H9 (cell line): ENCODE measurements around the gene WDR91. TPM values are rescaled to one million over a fixed set of nuclear protein-coding genes. Genes with fewer than 3 reads are reported as not detected.

Experiments used
- DNase-seq: peaks from one replicate; pipeline ENCODE4 v3.0.0-alpha.2; 2017
- H2AFZ ChIP-seq: one replicate; pipeline ENCODE4 v1.6.1; 2013; ENCODE audit warnings: mild to moderate bottlenecking, low read length, control low read depth, moderate library complexity
- H2AK5ac ChIP-seq: 2 replicates; pipeline ENCODE4 v1.6.1; 2013; ENCODE audit warnings: low read length, control low read depth, mixed read lengths; ENCODE audit not compliant: insufficient read length
- H2BK120ac ChIP-seq: one replicate; pipeline ENCODE4 v1.6.1; 2013; ENCODE audit warnings: low read depth, mild to moderate bottlenecking, low read length, control low read depth, inconsistent platforms; ENCODE audit not compliant: poor library complexity, severe bottlenecking
- H2BK12ac ChIP-seq: 2 replicates; pipeline ENCODE4 v1.6.1; 2013; ENCODE audit warnings: low read length, control low read depth, mixed read lengths, low read depth; ENCODE audit not compliant: insufficient read length
- H2BK15ac ChIP-seq: 2 replicates; pipeline ENCODE4 v1.6.1; 2013; ENCODE audit warnings: low read depth, low read length, control low read depth
- H2BK20ac ChIP-seq: one replicate; pipeline ENCODE4 v1.6.1; 2013; ENCODE audit warnings: low read depth, mild to moderate bottlenecking, low read length, control low read depth, inconsistent platforms; ENCODE audit not compliant: poor library complexity, severe bottlenecking
- H2BK5ac ChIP-seq: 2 replicates; pipeline ENCODE4 v1.6.1; 2013; ENCODE audit warnings: low read length, control low read depth, mixed read lengths; ENCODE audit not compliant: insufficient read length
- H3K14ac ChIP-seq: 2 replicates; pipeline ENCODE4 v1.6.1; 2013; ENCODE audit warnings: low read length, control low read depth; ENCODE audit not compliant: insufficient read depth
- H3K18ac ChIP-seq: 2 replicates; pipeline ENCODE4 v1.6.1; 2013; ENCODE audit warnings: low read depth, mild to moderate bottlenecking, mixed read lengths, low read length, control low read depth; ENCODE audit not compliant: insufficient read length
- H3K23ac ChIP-seq: 2 replicates; pipeline ENCODE4 v1.6.1; 2013; ENCODE audit warnings: low read length, control low read depth, mixed read lengths, low read depth; ENCODE audit not compliant: insufficient read length
- H3K23me2 ChIP-seq: 2 replicates; pipeline ENCODE4 v1.6.1; 2013; ENCODE audit warnings: low read depth, mild to moderate bottlenecking, mixed read lengths, low read length, control low read depth; ENCODE audit not compliant: insufficient read length, poor library complexity, severe bottlenecking
- H3K27ac ChIP-seq: 2 replicates; pipeline ENCODE4 v1.5.1; 2013; ENCODE audit warnings: low read length, control low read depth, mixed read lengths, low read depth; ENCODE audit not compliant: insufficient read length
- H3K27me3 ChIP-seq: 2 replicates; pipeline ENCODE4 v1.6.1; 2013; ENCODE audit warnings: low read length, control low read depth, inconsistent platforms; ENCODE audit not compliant: insufficient read depth
- H3K4ac ChIP-seq: 2 replicates; pipeline ENCODE4 v1.6.1; 2013; ENCODE audit warnings: low read depth, mild to moderate bottlenecking, control low read depth, inconsistent platforms, low read length, moderate library complexity
- H3K4me1 ChIP-seq: 2 replicates; pipeline ENCODE4 v1.6.1; 2013; ENCODE audit warnings: low read length, control low read depth, inconsistent platforms; ENCODE audit not compliant: insufficient read depth
- H3K4me2 ChIP-seq: 2 replicates; pipeline ENCODE4 v1.6.1; 2013; ENCODE audit warnings: low read length, control low read depth, mixed read lengths; ENCODE audit not compliant: insufficient read length, insufficient read depth
- H3K56ac ChIP-seq: 2 replicates; pipeline ENCODE4 v1.6.1; 2013; ENCODE audit warnings: low read depth, mild to moderate bottlenecking, mixed read lengths, low read length, control low read depth; ENCODE audit not compliant: insufficient read length
- H3K79me1 ChIP-seq: 2 replicates; pipeline ENCODE4 v1.6.1; 2013; ENCODE audit warnings: low read depth, mild to moderate bottlenecking, moderate library complexity, low read length, control low read depth, inconsistent platforms; ENCODE audit not compliant: insufficient read depth, poor library complexity, severe bottlenecking
- H3K79me2 ChIP-seq: 2 replicates; pipeline ENCODE4 v1.6.1; 2013; ENCODE audit warnings: low read length, control low read depth, inconsistent platforms; ENCODE audit not compliant: insufficient read depth
- H3K9ac ChIP-seq: 2 replicates; pipeline ENCODE4 v1.6.1; 2013; ENCODE audit warnings: low read length, control low read depth, mixed read lengths; ENCODE audit not compliant: insufficient read length; ENCODE audit errors: extremely low read depth
- H3K9me3 ChIP-seq: one replicate; pipeline ENCODE4 v1.6.1; 2013; ENCODE audit warnings: low read depth, low read length, inconsistent platforms; ENCODE audit not compliant: control insufficient read depth
- H3T11ph ChIP-seq: one replicate; pipeline ENCODE4 v1.6.1; 2013; ENCODE audit warnings: mild to moderate bottlenecking, low read length, control low read depth, inconsistent platforms
- H4K20me1 ChIP-seq: one replicate; pipeline ENCODE4 v1.6.1; 2013; ENCODE audit not compliant: control insufficient read depth, insufficient read length, insufficient read depth
- H4K5ac ChIP-seq: 2 replicates; pipeline ENCODE4 v1.6.1; 2013; ENCODE audit warnings: low read depth, mild to moderate bottlenecking, mixed read lengths, low read length, control low read depth; ENCODE audit not compliant: insufficient read length
- H4K8ac ChIP-seq: replicated peaks from 2 replicates; pipeline ENCODE4 v1.6.1; 2013; ENCODE audit warnings: low read length, control low read depth, mixed read lengths, low read depth; ENCODE audit not compliant: insufficient read length
- H4K91ac ChIP-seq: 2 replicates; pipeline ENCODE4 v1.6.1; 2013; ENCODE audit warnings: low read depth, mild to moderate bottlenecking, moderate library complexity, mixed read lengths, low read length, control low read depth; ENCODE audit not compliant: insufficient read length
- H3K27ac Mint-ChIP-seq, 3 experiments: 2 replicates in 2 of 3; 3 replicates in 1 of 3; pipeline ENCODE4 v1.8.0; 2020 to 2021; ENCODE audit warnings: mixed read lengths in 3 of 3, mild to moderate bottlenecking in 1 of 3, moderate library complexity in 1 of 3
- H3K27me3 Mint-ChIP-seq: 2 replicates; pipeline ENCODE4 v1.8.0; 2021; ENCODE audit warnings: low read depth, mild to moderate bottlenecking, moderate library complexity, mixed read lengths
- H3K36me3 Mint-ChIP-seq, 3 experiments: 2 replicates in 2 of 3; 3 replicates in 1 of 3; pipeline ENCODE4 v1.8.0; 2020 to 2021; ENCODE audit warnings: low read depth in 3 of 3, mixed read lengths in 3 of 3; ENCODE audit not compliant: insufficient read depth in 1 of 3
- H3K4me1 Mint-ChIP-seq, 2 experiments: 2 replicates each; pipeline ENCODE4 v1.8.0; 2020; ENCODE audit warnings: mixed read lengths in 2 of 2
- H3K4me3 Mint-ChIP-seq, 2 experiments: 2 replicates in 1 of 2; 3 replicates in 1 of 2; pipeline ENCODE4 v1.8.0; 2020 to 2021; ENCODE audit warnings: mild to moderate bottlenecking in 2 of 2, mixed read lengths in 2 of 2, moderate library complexity in 1 of 2
- H3K9me3 Mint-ChIP-seq, 2 experiments: 2 replicates in 1 of 2; 3 replicates in 1 of 2; pipeline ENCODE4 v1.8.0; 2020; ENCODE audit warnings: mild to moderate bottlenecking in 2 of 2, mixed read lengths in 2 of 2, moderate library complexity in 1 of 2
- WGBS: extraction: QIAGEN DNeasy Blood & Tissue Kit; methylation state at CpG from one replicate; pipeline ENCODE4 v1.1.7; 2013; ENCODE audit warnings: missing lambda C conversion rate, low lambda C conversion rate, mixed read lengths; ENCODE audit not compliant: insufficient read length; ENCODE audit errors: extremely low coverage; 5-methylcytosine and 5-hydroxymethylcytosine counted together
- total RNA-seq: library from RNA; stranded (reverse); gene quantifications from 2 replicates; pipeline ENCODE4 v1.2.1, GENCODE V29; 2021
- TF ChIP-seq, protein P1 (sequence below): fragments of 200-600 bp; sonication (generic); conservative IDR thresholded peaks from 3 replicates; pipeline ENCODE4 v1.8.0; 2021; ENCODE audit warnings: antibody characterized with exemption, mild to moderate bottlenecking

The WDR91 gene
- total RNA-seq, 1 experiment from 2014 or later = 9.4 TPM

DNA sequence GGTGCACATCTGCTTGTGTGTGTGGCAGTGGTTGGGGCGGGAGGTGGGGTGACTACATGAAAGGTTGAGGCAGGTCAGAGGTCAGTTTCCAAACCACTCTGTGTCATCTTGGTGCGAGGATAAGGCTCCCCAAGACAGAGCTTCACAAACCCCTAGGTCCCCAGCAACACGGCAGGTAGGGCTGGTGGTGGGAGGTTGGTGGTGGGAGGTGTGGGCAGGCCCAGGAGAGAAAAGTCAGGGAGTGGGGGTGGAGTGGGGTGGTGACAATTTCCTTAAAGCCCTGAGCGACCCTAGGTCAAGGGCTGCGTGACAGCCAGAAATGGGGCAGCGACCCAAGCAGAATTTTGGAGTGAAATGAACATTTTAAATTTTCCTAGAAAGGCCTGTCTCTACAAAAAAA, 20.8 kb upstream of the WDR91 start:
- H3K9me3 Mint-ChIP-seq = no peaks in the 10 kb centered on the region
- H3K79me2 ChIP-seq = no peaks in the 10 kb centered on the region
- H4K91ac ChIP-seq = no peak overlapping the region
- H4K20me1 ChIP-seq = no peaks in the 10 kb centered on the region
- H2BK120ac ChIP-seq = no peak overlapping the region
- no peaks in the 10 kb centered on the region for H3K27me3 ChIP-seq
- H3K23me2 ChIP-seq = no peaks in the 10 kb centered on the region
- H3K4me2 ChIP-seq = no peak overlapping the region
- no peaks in the 10 kb centered on the region for H3K9me3 ChIP-seq
- H3K27me3 Mint-ChIP-seq = no peaks in the 10 kb centered on the region
- no peaks in the 10 kb centered on the region for H3K36me3 Mint-ChIP-seq
- H2AFZ ChIP-seq = no peak overlapping the region
- no peak overlapping the region for H3T11ph ChIP-seq
- no peak overlapping the region for H3K27ac ChIP-seq
- no peak overlapping the region for H3K56ac ChIP-seq
- no peak overlapping the region for H2BK15ac ChIP-seq
- H4K5ac ChIP-seq = no peak overlapping the region
- no peak overlapping the region for H3K4me3 Mint-ChIP-seq
- H3K23ac ChIP-seq = no peak overlapping the region
- WGBS = no CpG with 5 or more reads among the region's 6 CpGs
- no peak overlapping the region for H4K8ac ChIP-seq
- DNase-seq = no peak
- no peaks in the 10 kb centered on the region for H3K79me1 ChIP-seq
- H3K18ac ChIP-seq = no peak overlapping the region
- H3K9ac ChIP-seq = no peak overlapping the region
- no peak overlapping the region for H2AK5ac ChIP-seq
- TF ChIP-seq, protein P1, sequence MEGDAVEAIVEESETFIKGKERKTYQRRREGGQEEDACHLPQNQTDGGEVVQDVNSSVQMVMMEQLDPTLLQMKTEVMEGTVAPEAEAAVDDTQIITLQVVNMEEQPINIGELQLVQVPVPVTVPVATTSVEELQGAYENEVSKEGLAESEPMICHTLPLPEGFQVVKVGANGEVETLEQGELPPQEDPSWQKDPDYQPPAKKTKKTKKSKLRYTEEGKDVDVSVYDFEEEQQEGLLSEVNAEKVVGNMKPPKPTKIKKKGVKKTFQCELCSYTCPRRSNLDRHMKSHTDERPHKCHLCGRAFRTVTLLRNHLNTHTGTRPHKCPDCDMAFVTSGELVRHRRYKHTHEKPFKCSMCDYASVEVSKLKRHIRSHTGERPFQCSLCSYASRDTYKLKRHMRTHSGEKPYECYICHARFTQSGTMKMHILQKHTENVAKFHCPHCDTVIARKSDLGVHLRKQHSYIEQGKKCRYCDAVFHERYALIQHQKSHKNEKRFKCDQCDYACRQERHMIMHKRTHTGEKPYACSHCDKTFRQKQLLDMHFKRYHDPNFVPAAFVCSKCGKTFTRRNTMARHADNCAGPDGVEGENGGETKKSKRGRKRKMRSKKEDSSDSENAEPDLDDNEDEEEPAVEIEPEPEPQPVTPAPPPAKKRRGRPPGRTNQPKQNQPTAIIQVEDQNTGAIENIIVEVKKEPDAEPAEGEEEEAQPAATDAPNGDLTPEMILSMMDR = no peak
- no peaks in the 10 kb centered on the region for H3K4me1 Mint-ChIP-seq
- H2BK12ac ChIP-seq = no peak overlapping the region
- no peak overlapping the region for H3K4ac ChIP-seq
- no peak overlapping the region for H2BK20ac ChIP-seq
- H3K27ac Mint-ChIP-seq = no peak overlapping the region
- no peak overlapping the region for H2BK5ac ChIP-seq
- no peaks in the 10 kb centered on the region for H3K4me1 ChIP-seq
- H3K14ac ChIP-seq = no peak overlapping the region
